GM19193 (cell line): ENCODE measurements around the gene ECHS1.

Experiments used
- POLR2A ChIP-seq: IDR thresholded peaks from 4 replicates; pipeline ENCODE4 v1.6.1; 2011; ENCODE audit not compliant: insufficient read depth, insufficient read length; ENCODE audit errors: extremely low read depth

ECHS1 gene

DNA sequence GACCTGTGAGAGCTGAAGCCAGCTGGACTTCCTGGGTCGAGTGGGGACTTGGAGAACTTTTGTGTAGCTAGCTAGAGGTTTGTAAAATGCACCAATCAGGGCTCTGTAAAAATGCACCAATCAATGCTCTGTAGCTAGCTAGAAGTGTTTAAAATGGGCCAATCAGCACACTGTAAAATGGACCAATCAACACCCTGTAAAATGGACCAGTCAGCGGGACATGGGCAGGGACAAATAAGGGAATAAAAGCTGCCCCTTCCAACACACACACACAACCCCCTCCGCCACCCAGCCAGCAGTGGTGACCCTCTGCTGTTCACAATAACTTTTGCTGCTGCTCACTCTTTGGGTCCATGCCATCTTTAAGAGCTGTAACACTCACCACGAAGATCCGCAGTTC is 57.3 kb downstream of the ECHS1 start:
- TF ChIP-seq POLR2A: no peak

- TF ChIP-seq POLR2A: no peak
Observed at GRCh38 chr10:133314911-133315310, 58.2 kb downstream of the ECHS1 start.

DNA sequence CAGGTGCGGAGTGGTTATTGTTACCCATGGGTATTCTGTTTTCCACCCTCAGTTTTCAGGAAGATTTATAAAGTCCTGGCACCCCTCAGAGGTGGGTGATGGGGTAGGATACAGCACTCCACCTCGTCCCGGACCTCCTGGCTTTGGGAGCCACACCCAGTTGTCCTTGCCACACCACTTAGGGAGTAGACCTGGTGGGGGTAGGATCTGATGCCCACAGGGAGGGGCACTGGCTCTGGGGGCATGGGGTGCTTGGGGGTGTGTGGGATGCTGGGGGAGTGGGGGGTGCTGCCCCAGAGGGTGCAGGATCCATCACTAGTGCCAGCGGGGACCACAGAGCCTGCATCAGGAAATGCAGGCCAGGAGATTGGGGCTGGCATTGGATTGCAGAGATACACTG is 60.0 kb downstream of the ECHS1 start:
- no peak for TF ChIP-seq POLR2A

DNA sequence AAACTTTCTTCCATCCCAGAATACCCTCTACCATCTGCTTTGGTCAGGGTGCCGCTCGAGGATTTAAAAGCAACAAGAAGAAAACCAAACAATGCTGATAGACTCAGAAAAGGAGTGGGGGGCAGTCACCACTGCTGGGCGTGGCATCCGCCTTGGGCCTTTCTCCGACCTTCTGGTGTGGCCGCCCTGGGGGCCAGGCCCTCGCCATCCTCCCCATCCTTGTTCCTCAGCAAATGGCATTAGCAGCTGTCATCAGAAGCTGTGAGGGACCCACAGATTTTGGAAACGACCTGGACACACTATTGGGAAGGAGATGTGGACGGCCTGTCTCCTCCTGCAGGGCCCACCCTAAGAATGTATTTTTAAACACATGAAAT is 60.4 kb downstream of the ECHS1 start:
- no peak for TF ChIP-seq POLR2A
